ENCODE measurements around the gene CHKB. TPM values are rescaled to one million over a fixed set of nuclear protein-coding genes. Genes with fewer than 3 reads are reported as not detected.

The CHKB gene
- total and polyA plus RNA-seq, 2 of the 8 experiments (the other 6 are each of a cell fraction or from before 2014, with no cell fraction given): 27.9 to 42.2 TPM

DNA sequence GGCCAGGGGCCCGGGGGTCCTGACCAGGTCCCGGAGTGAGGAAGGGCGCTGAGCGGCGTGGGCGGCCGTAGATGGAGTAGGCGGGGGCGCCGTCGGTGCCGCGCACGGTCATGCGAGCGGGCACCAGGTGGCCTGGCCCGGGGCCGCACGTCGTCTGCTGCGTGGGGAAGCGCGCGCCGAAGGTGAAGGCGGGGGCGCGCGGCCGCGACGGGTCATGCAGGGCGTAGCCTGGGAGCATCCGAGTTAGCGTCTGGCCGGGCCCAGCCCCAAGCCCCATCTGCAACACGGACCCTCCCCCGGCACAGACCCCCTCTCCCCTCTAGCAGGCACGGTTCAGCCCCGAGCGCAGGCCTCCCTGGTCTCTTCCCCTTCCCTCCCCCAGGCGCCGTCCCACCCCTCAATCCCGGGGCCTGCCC lies 51.1 kb downstream of the CHKB start:
- no peaks in the 10 kb centered on the region for H3K9me3 ChIP-seq (ENCODE audit: insufficient read depth in 2 of 2, low read depth in 1 of 2, low read length in 1 of 2)
- H3K79me2 ChIP-seq (ENCODE audit: control insufficient read depth in 1 of 2, insufficient read depth in 2 of 2, low read length in 2 of 2): no peaks in the 10 kb centered on the region
- TF ChIP-seq KDM4A (IDR thresholded peaks at IDR 0.05; ENCODE audit: low read depth, low read length, severe bottlenecking) (peak; percentile 22), SUZ12 (IDR thresholded peaks at IDR 0.05; ENCODE audit: low read length) (peak; percentile 65; the same call in 1 of the 2 replicates), RNF2 (IDR thresholded peaks at IDR 0.05; ENCODE audit: borderline replicate concordance, low read depth, low read length, missing control alignments, poor library complexity, severe bottlenecking) (peak; percentile 29), EZH2 (IDR thresholded peaks at IDR 0.05; ENCODE audit: low read depth, low read length, severe bottlenecking) (peak; percentile 70), FOSL1 (IDR thresholded peaks at IDR 0.05; ENCODE audit: insufficient read depth, low read depth, low read length) (no peak)
- peaks cover 0 to 24% (median 9%) of the 10 kb centered on the region in 4 experiments; a peak in 5 of 7 replicates for H3K4me1 ChIP-seq (replicated peaks in 1 of 4; ENCODE audit: control insufficient read depth in 3 of 4, insufficient read depth in 4 of 4, low read length in 3 of 4)
- 12% methylated on average over 22 of the region's 44 CpGs; no CpG with 5 or more reads in 1 of the 2 experiments for WGBS, 2 experiments (ENCODE audit: extremely low coverage in 1 of 2, insufficient coverage in 1 of 2, insufficient read length in 1 of 2, insufficient replicate concordance in 2 of 2, low coverage in 1 of 2, low lambda C conversion rate in 2 of 2, missing lambda C conversion rate in 1 of 2)
- H3K56ac ChIP-seq (replicated peaks; ENCODE audit: insufficient read length, low read depth, low read length): no peak overlapping the region
- H4K5ac ChIP-seq (ENCODE audit: insufficient read length, low read depth, low read length): no peak overlapping the region
- no peak overlapping the region for H2AFZ ChIP-seq (ENCODE audit: low read length)
- H3K27me3 ChIP-seq (replicated peaks in 1 of 4; ENCODE audit: control insufficient read depth in 3 of 4, extremely low read depth in 1 of 4, insufficient read depth in 3 of 4, low read length in 3 of 4): peaks cover 43 to 69% (median 60%) of the 10 kb centered on the region in 4 experiments
- no peaks in the 10 kb centered on the region for H3K36me3 ChIP-seq (ENCODE audit: control insufficient read depth in 2 of 4, insufficient read depth in 4 of 4, low read length in 3 of 4)
- DNase-seq (ENCODE audit: low read depth in 1 of 2, low spot score in 2 of 2) (no peak), FAIRE-seq (no peak)
- H4K8ac ChIP-seq (ENCODE audit: extremely low read depth, insufficient read depth, low read length): peak overlapping the region; percentile 68; the same call in 1 of the 2 replicates
- H3K27ac ChIP-seq (ENCODE audit: low read depth, low read length): no peak overlapping the region
- no peak overlapping the region for H4K91ac ChIP-seq (replicated peaks; ENCODE audit: insufficient read length, low read length)
- ChIA-PET CTCF (ENCODE audit: partially characterized antibody) (interaction anchor here (1.0 kb wide), 2 partner anchors 32 to 156 kb away, joined by 3 read pairs; partner anchors contain the start of gene SYCE3), POLR2A (ENCODE audit: partially characterized antibody) (interaction anchor here (0.7 kb wide), 1 partner anchor 20 kb away, joined by 3 read pairs; no protein-coding TSS in a partner anchor)
- peak overlapping the region; percentile 27 to 68 (median 48) for H3K4me3 ChIP-seq (ENCODE audit: extremely low read depth in 1 of 4, insufficient read depth in 2 of 4, low read depth in 3 of 4, low read length in 4 of 4)
- H3K23ac ChIP-seq (ENCODE audit: insufficient read length): no peak overlapping the region
- H2BK20ac ChIP-seq (ENCODE audit: low read length): no peak overlapping the region
- peaks cover 5 to 16% of the 10 kb centered on the region in 2 experiments for H4K20me1 ChIP-seq (replicated peaks in 1 of 2; ENCODE audit: control insufficient read depth in 1 of 2, insufficient read depth in 2 of 2, low read length in 2 of 2)
- H2BK12ac ChIP-seq (ENCODE audit: low read depth, low read length): no peak overlapping the region
- no peak overlapping the region for H3K18ac ChIP-seq (ENCODE audit: extremely low read depth, low read length)
- H3K4ac ChIP-seq (replicated peaks; ENCODE audit: insufficient read length, low read depth, low read length): no peak overlapping the region
- peaks cover 21% of the 10 kb centered on the region; the same call in 1 of the 2 replicates for H3K23me2 ChIP-seq (ENCODE audit: low read depth, low read length)
- no peak overlapping the region for H2BK5ac ChIP-seq (ENCODE audit: low read depth, low read length)
- no peak overlapping the region for H2AK5ac ChIP-seq (ENCODE audit: low read depth, low read length)
- H3K9ac ChIP-seq (replicated peaks in 1 of 4; ENCODE audit: extremely low read depth in 1 of 4, low read depth in 3 of 4, low read length in 3 of 4): no peak overlapping the region
- H3K14ac ChIP-seq (ENCODE audit: insufficient read length): no peak overlapping the region
- H3K79me1 ChIP-seq (ENCODE audit: low read depth, low read length): no peaks in the 10 kb centered on the region
- no peak overlapping the region for H2BK120ac ChIP-seq (replicated peaks; ENCODE audit: low read depth, low read length)
- peak overlapping the region; percentile 51 to 92 for H3K4me2 ChIP-seq (ENCODE audit: insufficient read depth in 1 of 2, low read depth in 2 of 2, low read length in 2 of 2)
- no peak overlapping the region for H2BK15ac ChIP-seq (ENCODE audit: low read length)
